Smooth muscle cell of the coronary artery (primary cell): ENCODE data around the gene SEC62. TPM values are rescaled to one million over a fixed set of nuclear protein-coding genes. Genes with fewer than 3 reads are reported as not detected.

Experiments
- total RNA-seq: library from RNA; depleted of rRNA; stranded (reverse); fragments of >200 nt; gene quantifications from 2 replicates; pipeline ENCODE4 v1.2.3, GENCODE V29; 2014; ENCODE audit warnings: low replicate concordance

SEC62 gene
- 42.3 and 62.0 TPM in 2 replicates for total RNA-seq

GRCh38 chr3:169966428-169966950 is at the start of gene SEC62:
Gene SEC62 (plus strand): TSS chr3:169966807. CDS start chr3:169966823, 16 bp downstream.

GRCh38 chr3:170037463-170038433 is 71.1 kb downstream of the SEC62 start, which contains the start of gene GPR160:
Gene GPR160 (plus strand): TSS chr3:170037995. CDS start chr3:170083973, 45,978 bp downstream.

Other genes starting within 250 kb of the SEC62 start
- 8.4 and 61.6 TPM in 2 replicates for gene TERC, start 201.7 kb upstream of the SEC62 start, total RNA-seq
- gene ACTRT3, start 197.2 kb upstream of the SEC62 start, total RNA-seq = 3.3 and 3.5 TPM in 2 replicates
- gene MYNN, start 193.4 kb upstream of the SEC62 start, total RNA-seq = 21.3 and 25.0 TPM in 2 replicates
- not detected in 2 replicates for gene LRRIQ4, start 153.9 kb upstream of the SEC62 start, total RNA-seq
- 1.2 and 2.0 TPM in 2 replicates for gene LRRC34, start 153.9 kb upstream of the SEC62 start, total RNA-seq
- gene LRRC31, start 96.9 kb upstream of the SEC62 start, total RNA-seq = not detected in 2 replicates
- gene SAMD7, start 55.2 kb upstream of the SEC62 start, total RNA-seq = not detected in 2 replicates
- 0.12 and 0.15 TPM in 2 replicates for gene GPR160, start 71.2 kb downstream of the SEC62 start, total RNA-seq
- gene PHC3, start 214.9 kb downstream of the SEC62 start, total RNA-seq = 11.0 and 20.9 TPM in 2 replicates